ENCODE measurements around the gene KNDC1.
A peak's percentile ranks its signal among the peaks of the same experiment; 100 is the strongest.

Gene KNDC1

GRCh38 chr10:133245439-133246235 lies 85.6 kb downstream of the KNDC1 start:
- peak; percentile 67 for DNase-seq (ENCODE audit: low spot score)

- no peak for DNase-seq (ENCODE audit: low spot score)
These were observed 86.2 kb downstream of the KNDC1 start for GRCh38 chr10:133246236-133246626.

GRCh38 chr10:133247681-133248333 lies 87.8 kb downstream of the KNDC1 start:
- no peak for DNase-seq (ENCODE audit: low spot score)

- DNase-seq (ENCODE audit: low spot score), result no peak
These were observed 88.3 kb downstream of the KNDC1 start for GRCh38 chr10:133248334-133248715.

GRCh38 chr10:133249094-133249780 lies 89.2 kb downstream of the KNDC1 start:
- no peak for DNase-seq (ENCODE audit: low spot score)

GRCh38 chr10:133249975-133250754 lies 90.1 kb downstream of the KNDC1 start:
- no peak for DNase-seq (ENCODE audit: low spot score)

- no peak for DNase-seq (ENCODE audit: low spot score)
These were observed 91.6 kb downstream of the KNDC1 start for GRCh38 chr10:133251388-133252222.

GRCh38 chr10:133252223-133252552 lies 92.2 kb downstream of the KNDC1 start:
- DNase-seq (ENCODE audit: low spot score), result no peak

GRCh38 chr10:133253361-133253955 lies 93.4 kb downstream of the KNDC1 start:
- no peak for DNase-seq (ENCODE audit: low spot score)

- no peak for DNase-seq (ENCODE audit: low spot score)
These were observed 94.6 kb downstream of the KNDC1 start for GRCh38 chr10:133254421-133255120.

- no peak for DNase-seq (ENCODE audit: low spot score)
These were observed 95.3 kb downstream of the KNDC1 start for GRCh38 chr10:133255323-133255722.

- DNase-seq (ENCODE audit: low spot score), result no peak
These were observed 97.6 kb downstream of the KNDC1 start for GRCh38 chr10:133257489-133258065.

GRCh38 chr10:133258066-133258817 lies 98.2 kb downstream of the KNDC1 start:
- no peak for DNase-seq (ENCODE audit: low spot score)

GRCh38 chr10:133258818-133259601 lies 99.0 kb downstream of the KNDC1 start:
- peak; percentile 96 for DNase-seq (ENCODE audit: low spot score)

- no peak for DNase-seq (ENCODE audit: low spot score)
These were observed 99.6 kb downstream of the KNDC1 start for GRCh38 chr10:133259602-133259989.

- DNase-seq (ENCODE audit: low spot score), result peak; percentile 73
These were observed 101.1 kb downstream of the KNDC1 start for GRCh38 chr10:133260895-133261725.

- peak; percentile 92 for DNase-seq (ENCODE audit: low spot score)
These were observed 101.8 kb downstream of the KNDC1 start for GRCh38 chr10:133261726-133262325.

Measured in AG20443 (cell line).